Sigmoid colon (tissue), 3 donors: ENCODE measurements around the gene COL2A1.

Experiments
- CTCF ChIP-seq, 4 experiments: fragments of 450-650 bp in 3 of 4; fragments of 200-600 bp in 1 of 4; IDR thresholded peaks; one replicate each; pipeline ENCODE4 v1.5.1; 2016 to 2019; ENCODE audit warnings: antibody characterized with exemption in 4 of 4, mild to moderate bottlenecking in 3 of 4, moderate library complexity in 2 of 4
- POLR2A ChIP-seq, 2 donors: fragments of 450-650 bp; IDR thresholded peaks; one replicate each; pipeline ENCODE4 v1.6.1; 2016; ENCODE audit warnings: antibody characterized with exemption in 2 of 2, mild to moderate bottlenecking in 2 of 2, moderate library complexity in 2 of 2

DNA sequence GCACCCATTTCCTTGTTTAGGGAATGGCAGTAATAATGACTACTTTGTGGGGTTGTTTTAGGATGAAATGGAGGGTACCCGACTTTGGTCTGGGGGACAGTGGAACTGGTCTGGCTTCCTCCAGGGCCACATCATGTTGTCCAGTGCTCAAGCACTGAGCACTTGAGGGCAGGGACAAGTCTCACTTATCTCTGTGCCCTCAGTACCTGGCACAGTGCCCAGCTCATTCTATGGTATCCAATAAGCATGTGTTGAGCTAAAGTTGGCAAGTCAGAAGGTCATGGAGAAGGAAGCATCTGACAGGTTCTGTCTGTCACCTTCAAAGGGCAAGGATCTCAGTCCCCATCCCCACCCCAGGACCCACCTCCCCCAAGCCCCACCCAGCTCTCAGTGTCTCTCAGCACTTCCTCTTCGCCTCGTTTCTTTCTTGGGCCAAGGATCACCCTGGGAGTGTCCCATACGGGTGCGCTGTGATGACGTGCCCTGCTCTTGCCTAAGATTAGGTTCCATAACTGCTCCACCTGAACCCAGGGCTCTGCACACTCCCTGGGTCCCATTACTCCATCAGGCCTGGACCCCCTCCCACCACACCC is 65.2 kb downstream of the COL2A1 start:
- TF ChIP-seq CTCF (IDR thresholded peaks at IDR 0.05) (no peak), POLR2A (IDR thresholded peaks at IDR 0.05) (no peak)
